NCI-H748 (cell line): ENCODE data around the gene ITPRID2.

ENCODE experiments used
- DNase-seq: peaks from one replicate; lab custom pipeline; 2025; ENCODE audit not compliant: unreplicated experiment; lab: John Stamatoyannopoulos, UW

Gene ITPRID2

DNA sequence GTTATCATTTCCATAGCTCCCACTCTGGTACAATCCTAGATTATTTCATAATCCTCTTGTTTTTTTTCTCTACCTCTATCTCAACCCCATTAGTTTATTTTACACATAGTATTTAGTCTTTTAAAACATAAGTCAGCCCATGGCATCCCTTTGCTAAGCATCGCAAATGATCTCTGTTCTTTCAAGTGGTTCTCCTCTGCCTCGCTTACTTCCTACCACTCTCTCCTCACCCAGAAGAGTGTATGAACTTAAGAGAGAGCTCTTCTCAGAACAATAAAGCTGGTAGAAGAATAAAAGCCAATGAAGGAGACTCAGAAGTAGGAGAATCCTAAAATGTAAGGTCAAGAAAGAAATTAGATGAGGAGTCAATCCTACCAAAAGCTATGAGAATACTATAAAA lies 12.2 kb upstream of the ITPRID2 start:
- no peak for DNase-seq

DNA sequence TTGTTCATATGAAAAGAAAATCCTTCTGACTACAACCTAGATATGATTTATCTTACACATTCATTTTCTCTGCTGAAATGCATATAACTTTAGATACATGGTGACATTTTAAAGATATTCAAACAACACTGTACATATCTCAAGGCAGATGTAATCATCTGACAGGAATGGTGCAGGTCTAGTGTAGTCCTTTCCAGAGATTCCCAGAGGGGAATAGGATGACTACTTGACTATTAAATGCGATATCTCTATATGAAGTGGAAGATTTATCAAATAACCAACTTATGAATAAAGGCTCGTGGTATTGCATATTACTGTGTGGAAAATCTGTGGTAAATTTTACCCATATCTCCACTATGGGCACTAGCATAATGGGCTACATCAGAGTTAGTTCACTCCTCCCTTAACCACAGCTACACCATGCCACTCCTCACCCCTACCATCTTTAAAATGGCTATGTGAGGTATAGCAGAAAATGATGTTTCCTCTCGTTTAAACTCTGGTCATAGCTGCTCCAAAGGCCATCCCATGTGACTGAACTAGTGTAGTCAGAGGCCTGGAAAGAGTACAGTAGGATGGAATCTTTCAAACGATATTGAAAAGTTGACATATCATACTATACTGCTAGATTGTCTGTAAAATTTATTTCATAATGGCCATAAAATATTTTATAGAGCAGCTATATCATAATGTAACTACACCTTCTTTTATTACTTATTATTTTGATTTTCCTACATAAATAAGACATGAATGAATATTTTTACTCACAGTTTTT lies 9.1 kb upstream of the ITPRID2 start:
- no peak for DNase-seq

- DNase-seq: no peak
These were observed 6.9 kb upstream of the ITPRID2 start for GRCh38 chr2:181884601-181885000.

DNA sequence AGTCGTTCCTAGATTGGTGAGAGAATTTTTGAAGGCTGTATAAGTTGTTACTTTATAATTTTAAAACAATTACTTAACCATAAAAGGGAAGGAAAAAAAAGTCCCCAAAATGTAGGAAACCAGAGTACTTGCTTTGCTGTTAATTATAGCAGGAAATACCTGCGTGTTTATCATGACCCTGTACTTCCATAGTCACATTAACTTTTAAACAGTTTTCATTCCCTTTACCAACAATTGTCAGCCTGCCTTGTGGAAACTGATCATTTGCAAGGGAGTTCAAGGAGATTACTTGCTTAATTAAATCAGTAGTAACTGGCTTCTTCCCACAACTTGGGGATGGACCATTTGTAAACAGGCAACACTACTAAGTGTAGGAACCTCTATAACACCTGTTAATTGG lies 6.4 kb upstream of the ITPRID2 start:
- DNase-seq: no peak

- DNase-seq: no peak
These were observed 5.3 kb upstream of the ITPRID2 start for GRCh38 chr2:181886192-181886591.

GRCh38 chr2:181887045-181887444 lies 4.5 kb upstream of the ITPRID2 start:
- DNase-seq: no peak

DNA sequence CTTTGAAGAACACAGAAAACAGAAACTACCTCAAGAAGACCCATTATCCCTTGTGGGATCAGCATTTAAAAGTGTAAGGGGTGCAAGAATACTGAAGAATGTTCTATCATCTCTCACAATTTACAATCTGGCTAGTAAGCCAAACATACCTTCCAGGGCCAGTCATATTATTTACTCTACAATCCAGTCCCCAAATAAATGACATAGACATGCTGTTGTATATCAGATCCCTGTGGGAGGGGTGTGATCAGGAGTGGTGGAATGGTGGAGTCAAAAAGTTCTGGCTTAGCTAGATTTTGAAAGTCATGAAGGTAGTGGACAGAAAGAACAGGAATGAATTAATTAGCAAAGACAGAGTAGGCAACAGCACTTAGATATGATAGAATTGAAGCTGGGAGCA lies 1.8 kb upstream of the ITPRID2 start:
- no peak for DNase-seq

GRCh38 chr2:181890271-181890670 lies 1.3 kb upstream of the ITPRID2 start:
- no peak for DNase-seq

GRCh38 chr2:181891966-181892798 lies 652 bp downstream of the ITPRID2 start:
- DNase-seq: peak; percentile 92

GRCh38 chr2:181892799-181893435 lies 1.4 kb downstream of the ITPRID2 start:
- DNase-seq: no peak

DNA sequence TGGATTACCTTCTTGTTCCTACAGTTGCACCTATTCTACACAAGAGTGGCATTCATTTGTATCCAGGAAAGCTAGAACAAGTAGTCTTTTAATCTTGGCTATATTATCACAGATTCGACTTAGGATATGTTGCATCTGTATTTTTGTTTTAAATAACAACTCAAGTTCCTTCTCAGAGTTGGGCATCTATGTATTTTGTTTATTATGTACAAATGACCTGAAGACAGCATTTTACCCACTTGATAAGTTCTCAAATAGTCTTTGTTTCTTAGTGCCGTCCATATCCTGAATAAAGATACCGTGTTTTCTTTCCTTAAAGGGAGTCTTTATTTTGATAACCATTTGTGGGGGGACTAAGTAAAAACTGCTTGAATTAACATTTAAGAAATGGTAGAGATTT lies 2.9 kb downstream of the ITPRID2 start:
- DNase-seq: no peak

DNA sequence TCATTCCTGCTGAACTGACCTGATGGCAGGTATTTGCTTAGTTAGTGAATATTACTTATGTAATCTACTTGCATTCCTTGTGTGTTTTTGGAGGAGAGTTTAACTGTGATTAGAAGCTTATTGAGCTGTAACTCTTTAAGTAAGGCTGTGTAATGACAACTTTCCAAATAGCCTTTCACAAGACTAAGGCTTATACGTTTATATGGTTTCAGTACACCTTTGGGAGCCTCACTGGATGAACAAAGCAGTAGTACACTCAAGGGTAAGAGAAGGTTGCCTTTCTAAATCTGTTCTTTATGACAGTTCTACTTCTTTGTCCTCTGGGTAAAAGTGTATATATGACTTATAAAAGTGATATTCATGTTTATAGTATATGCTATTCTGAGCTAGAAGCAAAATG lies 4.3 kb downstream of the ITPRID2 start:
- DNase-seq: no peak

DNA sequence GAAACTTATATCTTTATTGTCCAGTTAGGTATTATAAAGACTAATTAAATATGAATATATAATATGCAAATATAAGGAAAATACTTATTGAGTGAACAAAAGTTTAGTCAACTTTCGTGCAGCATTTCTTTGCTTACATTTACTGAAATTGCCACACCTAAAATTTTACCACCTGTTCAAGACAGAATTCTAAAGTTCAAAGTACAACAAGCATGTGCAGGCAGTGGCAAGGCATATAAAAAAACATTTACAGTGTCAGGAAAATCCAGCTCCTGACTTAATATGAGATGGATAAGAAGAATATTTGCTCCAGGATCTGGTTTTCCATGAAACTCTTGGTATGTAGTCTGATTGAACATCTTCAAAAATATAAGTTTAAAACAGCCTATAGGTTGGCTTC lies 4.8 kb downstream of the ITPRID2 start:
- no peak for DNase-seq

- no peak for DNase-seq
These were observed 8.6 kb downstream of the ITPRID2 start for GRCh38 chr2:181900007-181900651.

DNA sequence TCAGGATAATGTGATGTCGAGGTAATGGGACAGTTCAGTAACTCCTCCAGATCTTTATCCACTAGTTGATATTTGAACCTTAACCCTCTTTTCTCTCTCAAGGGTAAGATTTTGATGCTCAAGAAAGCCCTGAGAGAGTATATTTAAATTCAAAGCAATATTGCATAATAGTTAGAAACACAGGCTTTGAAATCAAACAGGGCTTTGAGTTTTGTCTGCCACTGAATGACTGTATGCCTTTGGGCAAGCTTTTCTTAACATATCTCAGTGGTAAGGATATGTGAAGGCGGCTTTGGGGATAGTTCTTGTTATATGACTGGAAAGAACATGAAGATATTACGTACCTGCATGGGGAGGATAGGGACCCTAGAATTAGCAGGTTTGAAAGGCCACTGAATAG lies 11.1 kb downstream of the ITPRID2 start:
- no peak for DNase-seq

- peak; percentile 55 for DNase-seq
These were observed 12.6 kb downstream of the ITPRID2 start for GRCh38 chr2:181904022-181904632.

DNA sequence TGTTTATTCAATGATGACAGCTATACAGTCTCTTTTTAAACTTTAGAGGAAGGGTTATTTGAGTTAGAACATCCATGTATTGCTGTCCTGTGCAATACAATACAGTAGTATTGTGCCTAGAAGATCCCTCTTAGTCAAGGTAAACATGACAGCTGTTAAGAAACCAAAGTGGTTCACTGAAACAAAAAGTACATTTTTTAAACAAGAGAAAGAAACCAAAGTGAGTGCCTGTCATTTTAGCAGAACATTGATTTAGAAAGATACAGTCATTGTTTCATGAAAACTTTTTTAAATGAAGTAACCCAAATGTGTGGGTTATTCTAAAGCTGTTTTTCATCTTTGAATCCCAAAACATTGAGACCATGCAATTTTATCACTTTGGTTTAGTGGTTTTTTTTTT lies 15.5 kb downstream of the ITPRID2 start:
- DNase-seq: no peak

- DNase-seq: no peak
These were observed 16.1 kb downstream of the ITPRID2 start for GRCh38 chr2:181907635-181908034.

GRCh38 chr2:181910028-181910831 lies 18.7 kb downstream of the ITPRID2 start:
- no peak for DNase-seq

GRCh38 chr2:181911830-181912229 lies 20.3 kb downstream of the ITPRID2 start:
- no peak for DNase-seq
